GM18505 (cell line): ENCODE results near the gene AKT1S1.

ENCODE experiments used
- ATAC-seq: cut with Tn5 transposase; IDR thresholded peaks from one replicate; pipeline ENCODE4 v1.9.1; 2021; ENCODE audit not compliant: unreplicated experiment
- POLR2A ChIP-seq: IDR thresholded peaks from 4 replicates; pipeline ENCODE4 v1.6.1; 2011; ENCODE audit warnings: borderline replicate concordance; ENCODE audit not compliant: insufficient read depth, insufficient read length; ENCODE audit errors: extremely low read depth

The AKT1S1 gene

GRCh38 chr19:49854378-49855263 lies 22.5 kb downstream of the AKT1S1 start:
- peak; percentile 24 for TF ChIP-seq POLR2A
- ATAC-seq: no peak

GRCh38 chr19:49853852-49854377 lies 23.2 kb downstream of the AKT1S1 start:
- TF ChIP-seq POLR2A: no peak
- ATAC-seq: no peak

- ATAC-seq: no peak
- no peak for TF ChIP-seq POLR2A
Observed at GRCh38 chr19:49852631-49853126, 24.5 kb downstream of the AKT1S1 start.

GRCh38 chr19:49851456-49852259 lies 25.5 kb downstream of the AKT1S1 start:
- ATAC-seq: no peak
- no peak for TF ChIP-seq POLR2A

GRCh38 chr19:49850487-49851342 lies 26.4 kb downstream of the AKT1S1 start, which contains the start of gene PTOV1:
Gene PTOV1 (plus strand): TSS chr19:49851159.
- peak; percentile 76 for ATAC-seq
- peak; percentile 60 for TF ChIP-seq POLR2A

GRCh38 chr19:49850221-49850486 lies 27.0 kb downstream of the AKT1S1 start:
- no peak for ATAC-seq
- no peak for TF ChIP-seq POLR2A

- TF ChIP-seq POLR2A: no peak
- ATAC-seq: no peak
Observed at GRCh38 chr19:49849433-49850220, 27.5 kb downstream of the AKT1S1 start.

- ATAC-seq: no peak
- TF ChIP-seq POLR2A: no peak
Observed at GRCh38 chr19:49848938-49849337, 28.2 kb downstream of the AKT1S1 start.

- no peak for TF ChIP-seq POLR2A
Observed at GRCh38 chr19:49847731-49848696, 29.1 kb downstream of the AKT1S1 start.

GRCh38 chr19:49846408-49846807 lies 30.7 kb downstream of the AKT1S1 start:
- ATAC-seq: no peak
- no peak for TF ChIP-seq POLR2A

More at GRCh38 chr19:49847731-49848696, 29.1 kb downstream of the AKT1S1 start:
- no peak for ATAC-seq

GRCh38 chr19:49845414-49845813 lies 31.7 kb downstream of the AKT1S1 start:
- no peak for TF ChIP-seq POLR2A
- no peak for ATAC-seq
